HG03139 (cell line): ENCODE measurements around the gene DCLK2.

Experiments used
- ATAC-seq: cut with Tn5 transposase; IDR thresholded peaks from one replicate; pipeline ENCODE4 v1.9.1; 2021; ENCODE audit not compliant: unreplicated experiment

The DCLK2 gene

DNA sequence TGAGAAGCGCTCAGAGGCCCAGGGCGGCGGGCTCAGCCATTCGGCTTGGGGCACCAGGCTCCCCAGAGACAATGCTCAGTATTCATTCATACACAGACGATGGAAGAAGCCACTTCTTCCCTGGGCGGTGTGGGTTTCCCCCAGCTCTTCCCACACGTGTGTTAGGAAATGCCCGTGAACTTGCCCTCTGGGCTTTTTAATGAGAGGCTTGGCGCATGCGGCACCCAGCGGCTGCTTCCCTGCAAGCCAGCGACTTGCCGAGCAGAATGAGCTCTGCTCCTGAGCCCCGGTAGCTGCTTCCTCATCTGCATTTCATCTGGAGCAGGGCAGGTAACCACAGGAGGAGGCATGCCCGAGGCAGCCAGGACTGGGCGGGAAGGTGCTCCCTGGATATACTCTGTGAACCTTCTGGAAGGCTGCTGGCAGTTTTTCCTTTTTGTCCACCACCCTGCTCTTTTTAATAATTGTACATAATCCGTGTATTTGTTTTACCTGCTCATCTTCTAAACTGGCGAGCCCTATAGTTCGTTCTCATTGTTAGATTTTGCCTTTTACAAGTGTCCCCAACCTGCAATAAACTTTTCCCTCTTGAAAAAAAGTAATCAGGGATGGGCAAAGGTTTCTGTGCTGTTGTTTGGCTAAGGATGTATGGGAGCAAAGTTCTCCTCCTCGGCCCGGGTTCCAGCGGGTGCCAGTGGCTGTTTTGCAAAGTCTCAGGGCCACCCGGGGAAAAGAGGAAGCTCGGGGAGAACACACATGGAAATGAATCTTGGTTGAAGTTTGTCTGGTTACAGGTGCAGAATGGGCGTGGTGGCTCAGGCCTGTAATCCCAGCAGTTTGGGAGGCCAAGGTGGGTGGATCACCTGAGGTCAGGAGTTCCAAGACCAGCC, 178.8 kb downstream of the DCLK2 start:
- no peak for ATAC-seq

DNA sequence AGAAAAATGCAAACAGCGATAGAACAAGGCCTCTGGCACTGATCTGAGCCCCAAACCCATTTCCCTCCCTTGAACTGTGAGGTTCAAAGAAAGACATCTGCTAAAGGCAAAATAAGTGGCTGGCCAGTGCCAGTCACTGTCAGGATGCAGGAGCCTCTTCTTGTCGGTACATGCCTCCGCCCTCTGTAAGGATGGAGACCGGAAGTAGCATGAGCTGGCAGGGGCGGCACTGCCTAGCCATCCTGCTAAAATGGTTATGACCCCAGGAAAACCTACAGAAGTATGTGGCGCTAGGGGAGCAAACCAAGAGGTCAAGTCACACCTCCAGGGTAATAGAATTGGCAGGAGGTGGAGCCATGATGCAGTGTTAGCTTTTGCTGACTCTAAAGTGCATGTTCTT, 180.3 kb downstream of the DCLK2 start:
- no peak for ATAC-seq

DNA sequence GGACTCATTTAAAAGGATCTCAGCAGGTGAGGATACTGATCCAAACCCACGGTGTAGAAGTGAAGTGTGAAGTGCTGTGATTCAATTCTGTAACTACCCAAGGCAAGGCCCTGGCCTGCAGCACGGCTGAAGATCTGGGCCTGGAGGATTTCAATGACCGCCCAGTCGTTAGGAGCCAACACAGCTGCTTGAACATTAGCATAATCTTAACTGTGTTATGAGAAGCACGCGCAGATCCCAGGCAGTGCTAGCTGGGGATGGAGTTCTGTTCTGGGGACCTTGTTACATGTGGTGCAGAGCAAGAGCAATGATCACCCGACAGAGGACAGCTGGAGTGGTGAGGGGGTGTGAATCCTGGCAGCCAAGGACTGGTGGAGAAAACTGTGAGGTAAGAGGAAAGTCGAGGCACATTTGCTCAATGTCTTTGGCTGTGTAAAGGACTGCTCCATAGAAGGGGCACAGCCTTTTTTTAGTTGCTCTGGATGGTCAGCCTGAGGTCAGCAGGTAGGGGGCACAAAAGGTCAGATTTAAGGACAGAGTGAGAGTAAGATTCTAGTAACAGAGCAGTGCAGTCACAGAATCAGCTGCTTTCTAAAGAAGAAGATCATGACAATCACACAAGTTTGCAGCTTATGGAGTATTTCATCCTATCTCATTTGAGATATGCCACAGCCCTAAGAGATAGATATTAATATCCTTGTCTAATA, 181.8 kb downstream of the DCLK2 start:
- no peak for ATAC-seq

DNA sequence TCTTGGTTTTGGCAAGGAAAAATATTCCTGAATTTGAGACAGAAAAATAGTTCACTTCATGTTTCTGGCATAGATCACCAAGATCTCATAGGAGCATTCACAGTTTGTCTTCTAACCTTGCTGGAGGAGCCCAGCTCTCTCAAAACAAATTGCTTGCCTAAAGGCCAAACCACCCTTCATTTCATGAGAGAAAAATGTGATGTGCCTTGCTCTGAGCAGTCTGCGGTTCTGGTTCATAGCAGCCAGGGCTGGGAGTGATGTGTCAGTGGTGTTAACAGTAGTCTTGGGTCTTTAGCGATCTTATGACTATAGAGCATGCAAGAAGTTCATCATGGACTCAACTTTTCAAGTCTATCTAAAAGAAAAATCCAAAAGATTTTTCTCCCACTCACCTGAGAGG, 183.3 kb downstream of the DCLK2 start:
- ATAC-seq, result no peak

DNA sequence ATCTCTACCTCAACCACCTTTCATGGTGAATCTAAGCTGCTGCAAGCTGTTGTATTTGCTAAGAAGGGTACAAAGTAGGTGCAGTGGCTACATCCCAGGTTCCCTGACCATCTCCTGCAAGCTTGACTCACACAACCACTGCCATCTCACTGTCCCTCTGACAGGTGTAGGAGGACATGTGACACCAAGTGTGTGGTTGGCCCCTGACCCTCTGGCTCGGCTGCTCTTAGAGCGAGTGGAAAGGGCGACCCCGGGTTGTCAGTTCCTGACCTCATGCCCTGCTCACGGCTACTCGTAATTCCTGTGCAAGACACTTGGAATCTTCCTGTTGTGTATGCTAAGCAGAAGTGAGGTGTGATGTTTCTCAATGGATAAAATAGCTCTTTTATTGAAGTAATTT, 184.4 kb downstream of the DCLK2 start:
- ATAC-seq, result no peak

DNA sequence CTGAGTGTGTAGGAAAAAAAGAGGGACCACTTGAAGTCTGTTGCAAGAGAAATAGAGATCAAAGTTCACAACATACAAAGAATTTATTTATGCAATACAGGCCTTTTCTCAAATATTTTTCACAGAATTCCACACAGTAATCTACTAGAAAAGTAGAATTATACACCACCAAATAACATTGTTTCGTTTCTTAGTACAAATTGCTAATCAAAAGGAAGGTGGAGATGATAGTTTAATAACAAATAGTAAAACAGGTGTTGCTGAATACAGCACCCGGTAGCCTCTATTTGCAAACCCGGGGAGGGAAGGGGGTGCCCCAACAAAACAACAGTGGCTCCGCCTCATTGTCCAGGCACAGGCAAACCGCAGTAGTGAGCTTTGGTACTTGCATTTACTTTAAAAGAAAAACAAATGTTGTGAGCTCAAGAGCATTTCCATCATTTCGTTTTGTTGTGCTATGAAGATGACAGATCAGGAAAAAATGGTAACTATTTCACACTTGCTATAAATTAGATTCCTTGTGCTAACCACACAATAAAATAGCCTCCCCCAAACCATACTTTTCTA, 186.4 kb downstream of the DCLK2 start:
- no peak for ATAC-seq

DNA sequence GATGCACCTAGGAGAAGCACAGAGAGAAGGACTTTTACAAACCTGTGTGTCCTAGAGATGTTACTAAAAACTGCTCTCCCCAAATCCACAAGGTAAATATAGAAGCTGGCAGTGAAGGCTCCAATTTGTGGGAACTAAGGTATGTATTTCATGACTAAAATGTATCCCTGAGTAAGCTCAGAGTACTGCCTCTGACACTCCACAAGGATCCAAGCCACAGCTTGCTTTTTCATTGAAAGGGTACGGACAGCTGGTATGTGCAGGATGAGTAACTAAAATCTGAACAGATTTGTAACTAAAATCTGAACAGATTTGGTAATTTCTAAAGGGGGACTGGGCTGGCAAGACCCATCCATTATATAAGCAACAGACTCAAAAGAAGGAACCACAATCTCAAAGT, 187.6 kb downstream of the DCLK2 start:
- ATAC-seq, result no peak

DNA sequence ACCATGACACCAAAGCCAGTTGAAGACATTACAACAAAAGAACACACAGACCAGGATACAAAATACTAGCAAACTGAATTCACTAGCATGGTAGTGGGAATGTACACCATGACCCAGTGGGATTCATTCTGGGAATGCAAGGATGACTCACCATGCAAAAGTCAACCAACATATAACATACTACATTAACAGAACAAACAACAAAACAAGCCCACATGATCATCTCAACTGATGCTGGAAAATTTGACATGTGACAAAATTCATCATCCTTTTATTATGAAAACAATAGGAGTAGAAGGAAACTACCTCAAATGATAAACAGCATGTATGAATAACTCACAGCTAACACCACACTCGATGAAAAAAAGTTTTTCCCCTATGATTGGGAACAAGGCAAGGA, 190.2 kb downstream of the DCLK2 start:
- no peak for ATAC-seq

DNA sequence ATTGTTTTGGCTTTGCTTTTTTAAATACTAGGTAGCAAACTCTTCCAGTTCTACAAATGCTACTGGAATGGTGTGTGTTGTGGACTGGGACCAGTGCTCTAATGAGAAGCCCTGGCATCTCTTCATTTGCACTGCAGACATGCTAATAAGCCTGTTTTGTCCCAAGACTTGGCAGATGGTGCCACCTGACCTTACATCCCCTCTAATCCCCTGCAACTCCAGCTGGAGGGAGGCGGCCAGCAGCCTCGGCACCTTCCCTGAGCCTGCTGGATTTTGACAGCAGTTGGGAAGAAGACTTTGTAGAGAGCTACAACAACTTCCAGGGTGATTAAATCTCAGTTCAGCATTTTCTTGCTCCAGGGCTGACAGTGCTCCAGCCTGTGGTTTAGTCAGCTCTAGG, 200.0 kb downstream of the DCLK2 start:
- ATAC-seq, result no peak

DNA sequence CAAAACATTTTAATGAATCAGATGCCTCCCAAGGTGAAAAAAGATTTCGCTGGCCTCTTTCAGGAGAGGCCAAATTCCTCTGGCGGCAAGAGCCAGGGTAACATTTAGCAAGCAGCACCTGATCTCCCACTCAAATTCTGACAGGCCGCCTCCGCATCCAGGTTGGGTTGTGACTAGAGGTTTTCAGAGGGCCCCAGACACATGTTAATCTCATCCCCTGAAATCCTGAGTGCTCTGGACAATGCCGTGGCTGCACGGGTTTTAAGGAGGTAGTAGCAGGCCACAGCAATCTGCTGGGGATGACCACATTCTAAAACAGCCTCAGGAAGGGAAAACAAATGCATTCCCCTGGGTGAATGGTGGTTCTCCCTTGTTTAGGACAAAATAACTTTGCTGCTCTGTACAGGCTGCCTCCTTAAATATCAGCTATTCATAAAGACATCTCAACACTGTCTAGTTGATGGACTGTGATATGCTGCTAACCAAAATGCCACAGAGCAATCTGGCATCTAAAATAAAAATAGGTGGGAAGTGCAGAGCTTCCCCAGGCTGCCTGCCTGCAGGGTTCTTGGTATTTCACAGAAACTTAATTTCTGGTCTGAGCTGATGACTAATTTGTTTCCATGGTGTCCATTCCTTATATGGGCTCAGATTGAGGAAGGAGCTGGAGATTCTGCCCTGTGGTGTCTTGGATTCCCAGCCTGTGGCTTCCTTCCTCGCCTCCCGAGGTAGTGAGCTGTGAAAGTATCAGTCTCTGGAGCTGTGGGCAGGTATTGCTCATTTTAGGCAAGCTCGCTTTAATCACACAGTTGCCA, 202.0 kb downstream of the DCLK2 start:
- no peak for ATAC-seq

DNA sequence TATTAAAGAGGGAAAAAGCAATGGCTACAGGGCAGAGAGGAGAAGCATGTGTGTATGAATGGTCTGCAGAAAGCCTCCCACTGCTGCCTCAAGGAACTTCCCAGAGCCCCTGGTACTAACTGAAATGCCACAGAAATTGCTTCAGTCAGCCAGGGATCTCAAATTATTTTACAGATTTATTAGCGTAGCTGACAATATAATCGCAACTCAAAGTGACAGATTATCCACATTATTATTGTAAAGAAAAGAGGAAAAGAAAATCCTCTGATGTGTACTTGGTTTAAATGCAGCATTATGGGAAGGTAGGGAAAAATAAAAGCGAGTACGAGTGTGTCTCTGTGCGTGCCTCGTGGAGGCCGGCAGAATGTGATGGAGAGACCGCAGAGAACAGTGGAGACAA, 202.7 kb downstream of the DCLK2 start:
- ATAC-seq, result no peak

DNA sequence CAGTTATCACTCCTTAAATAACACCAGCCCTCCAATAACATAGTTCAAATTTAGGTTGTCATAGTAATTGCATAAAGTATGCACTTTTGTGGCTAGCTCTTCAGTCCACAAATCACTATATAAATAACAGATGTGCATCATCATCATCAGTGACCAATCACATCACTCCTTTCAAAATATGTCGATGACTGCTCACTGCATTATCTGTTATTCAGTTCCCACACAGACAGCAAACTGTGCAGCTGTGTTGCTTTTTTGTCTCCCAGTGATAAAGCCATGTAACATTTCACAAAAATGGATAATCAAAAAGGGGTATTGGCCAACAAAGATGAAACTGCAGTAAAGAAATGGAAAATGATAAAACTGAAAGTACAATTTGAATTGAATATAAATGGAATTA, 205.4 kb downstream of the DCLK2 start:
- ATAC-seq, result no peak

DNA sequence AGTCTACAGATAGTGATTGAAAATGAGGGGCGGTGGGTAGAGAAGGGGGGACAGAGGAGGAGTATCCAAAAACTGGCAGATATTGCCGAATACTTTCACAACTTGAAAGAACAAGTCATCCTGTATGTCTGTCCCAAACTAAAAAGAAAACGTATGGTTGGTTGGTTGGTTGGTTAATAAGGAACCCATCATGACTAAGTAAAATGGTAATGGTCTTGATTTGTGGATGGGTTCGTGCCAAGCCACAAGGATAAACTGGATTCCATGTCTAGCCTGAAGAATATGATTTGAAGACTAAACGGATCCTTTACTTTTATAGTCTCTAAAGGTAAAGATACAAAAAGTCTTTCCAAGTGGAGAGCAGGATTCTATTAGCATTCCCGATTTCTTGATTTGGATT, 208.4 kb downstream of the DCLK2 start:
- ATAC-seq, result no peak

DNA sequence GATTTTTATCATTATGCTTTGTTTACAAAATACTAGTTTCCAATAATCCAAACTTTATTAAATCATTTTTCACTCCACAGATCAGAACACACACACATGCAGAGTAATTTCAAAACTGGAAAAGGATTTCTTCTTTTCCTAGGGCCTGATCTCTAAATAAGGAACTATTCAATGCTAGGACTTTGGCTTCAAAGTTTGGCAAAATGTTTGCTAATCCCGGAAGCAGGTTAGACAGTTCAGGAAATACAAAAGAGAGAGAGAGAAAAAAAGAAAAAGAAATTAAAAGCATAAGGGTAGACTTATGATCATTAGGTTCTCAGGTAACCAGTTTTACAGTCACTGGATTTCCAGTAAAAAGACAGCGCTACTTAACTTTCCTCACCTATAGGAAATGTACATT, 211.0 kb downstream of the DCLK2 start:
- no peak for ATAC-seq

DNA sequence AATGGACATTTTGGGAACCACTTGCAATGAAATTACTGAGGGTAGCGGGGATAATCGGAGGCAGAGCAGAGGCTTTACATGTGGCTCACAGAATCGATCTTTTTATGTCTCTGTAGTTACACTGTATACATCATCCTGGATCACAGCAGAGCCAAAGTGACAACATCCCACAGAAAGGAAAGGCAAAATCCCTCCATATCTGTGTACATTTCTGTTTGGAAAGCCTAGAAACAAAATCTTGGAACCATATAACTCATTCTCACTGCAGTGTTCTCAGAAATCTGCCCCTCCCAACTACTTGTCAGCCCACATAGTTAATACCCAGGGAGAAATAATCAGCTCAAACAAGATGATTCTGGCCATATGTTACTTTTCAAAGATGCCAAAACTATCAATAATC, 211.6 kb downstream of the DCLK2 start:
- ATAC-seq, result no peak

DNA sequence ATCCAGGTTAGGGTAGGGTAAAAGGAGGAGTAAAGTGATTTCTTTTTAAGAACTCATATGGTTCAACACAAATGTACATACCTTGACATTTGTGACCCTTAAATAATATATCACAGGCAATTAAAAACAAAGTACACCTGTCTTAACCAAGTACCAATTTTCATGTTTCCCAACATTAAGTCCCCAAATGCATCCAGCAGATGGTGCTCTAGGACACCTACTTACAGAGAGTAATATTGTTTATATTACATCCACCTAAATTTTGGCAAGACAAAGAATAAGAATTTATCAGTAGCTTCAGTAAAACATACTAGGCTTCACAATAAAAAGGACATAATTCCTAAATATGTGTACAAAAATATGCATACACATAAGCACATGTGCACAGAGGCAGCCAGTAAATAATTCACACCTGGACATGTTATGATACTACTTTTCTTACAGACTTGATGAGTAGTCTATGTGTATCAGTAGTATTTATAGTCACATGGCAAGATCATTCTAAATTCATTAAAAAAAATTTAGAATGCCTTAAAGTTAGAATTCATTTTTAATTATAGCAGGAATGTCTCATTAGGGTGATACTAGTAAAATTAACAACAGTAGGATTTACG, 219.7 kb downstream of the DCLK2 start:
- ATAC-seq, result no peak

DNA sequence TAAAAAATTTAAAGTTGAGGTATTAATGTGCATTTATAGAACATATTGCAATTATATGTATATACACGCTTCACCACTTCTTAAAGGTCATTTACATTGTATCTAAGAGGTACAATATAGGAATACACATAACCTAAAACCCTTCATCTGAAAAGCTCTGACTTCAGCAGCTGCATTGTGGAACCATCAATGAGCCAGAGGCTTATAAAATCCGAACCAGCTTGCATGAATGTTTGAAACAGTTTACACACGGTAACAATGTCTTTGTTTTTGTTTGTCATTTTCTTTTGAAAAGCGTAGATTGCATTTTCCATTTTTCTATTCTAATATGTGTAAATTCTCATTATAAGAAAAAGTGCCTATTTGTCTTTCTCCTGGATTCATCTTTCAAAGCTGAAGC, 221.6 kb downstream of the DCLK2 start:
- ATAC-seq, result no peak

DNA sequence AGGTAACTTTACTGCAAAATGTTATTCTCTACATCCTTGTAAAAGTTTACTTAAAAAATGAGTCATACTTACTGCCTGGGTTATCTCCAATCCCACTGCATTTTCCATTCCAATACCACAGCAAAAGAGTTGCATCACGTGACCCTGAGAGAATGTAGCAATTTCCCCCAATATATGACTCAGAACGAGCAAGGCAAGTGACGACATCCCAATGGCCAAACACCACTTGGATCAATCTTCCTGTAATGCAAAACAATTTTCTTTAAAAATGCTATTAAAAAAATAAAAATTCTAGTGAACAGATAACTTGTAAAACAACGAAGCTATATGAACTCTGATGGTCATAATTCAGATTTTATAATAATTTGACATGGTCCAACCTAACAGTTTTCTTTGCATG, 224.3 kb downstream of the DCLK2 start:
- ATAC-seq, result no peak

DNA sequence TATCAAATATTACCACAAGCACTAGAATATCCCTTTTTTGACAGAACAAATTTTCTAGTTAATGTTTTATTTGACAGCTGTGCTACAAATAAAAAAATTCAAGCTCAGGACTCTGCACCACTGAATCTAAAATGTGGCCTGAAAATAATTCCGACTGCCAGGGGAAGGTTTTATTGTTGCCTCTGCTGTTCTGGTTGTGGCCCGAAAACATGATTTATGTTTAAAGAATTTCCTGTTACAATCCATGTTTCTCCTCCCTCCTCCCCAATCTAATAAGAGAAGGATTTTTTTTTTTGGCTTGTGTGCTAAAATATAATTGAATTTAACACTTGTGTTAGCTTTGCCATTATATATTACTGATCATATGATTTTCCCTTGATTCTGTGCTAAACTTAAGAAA, 227.8 kb downstream of the DCLK2 start:
- ATAC-seq, result no peak

DNA sequence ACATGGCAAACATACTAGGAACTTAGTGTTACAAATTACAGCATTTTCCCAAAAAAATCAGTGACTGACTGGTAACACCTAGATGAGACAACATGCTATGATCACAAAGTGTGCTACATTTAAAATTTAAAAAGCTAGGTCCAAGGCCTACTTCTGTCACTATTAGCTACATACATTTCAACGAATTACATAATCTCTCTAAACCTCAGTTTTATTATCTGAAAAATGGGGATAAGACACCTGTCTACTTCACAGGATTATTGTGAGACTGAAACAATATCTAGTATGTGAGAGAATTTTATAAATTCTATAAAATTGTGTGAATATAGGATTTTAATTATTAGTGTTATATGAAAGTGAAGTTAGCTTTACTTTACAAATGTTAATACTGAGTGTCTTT, 228.5 kb downstream of the DCLK2 start:
- ATAC-seq, result no peak
